Measurements from ENCODE around the gene SNED1.

The SNED1 gene

DNA sequence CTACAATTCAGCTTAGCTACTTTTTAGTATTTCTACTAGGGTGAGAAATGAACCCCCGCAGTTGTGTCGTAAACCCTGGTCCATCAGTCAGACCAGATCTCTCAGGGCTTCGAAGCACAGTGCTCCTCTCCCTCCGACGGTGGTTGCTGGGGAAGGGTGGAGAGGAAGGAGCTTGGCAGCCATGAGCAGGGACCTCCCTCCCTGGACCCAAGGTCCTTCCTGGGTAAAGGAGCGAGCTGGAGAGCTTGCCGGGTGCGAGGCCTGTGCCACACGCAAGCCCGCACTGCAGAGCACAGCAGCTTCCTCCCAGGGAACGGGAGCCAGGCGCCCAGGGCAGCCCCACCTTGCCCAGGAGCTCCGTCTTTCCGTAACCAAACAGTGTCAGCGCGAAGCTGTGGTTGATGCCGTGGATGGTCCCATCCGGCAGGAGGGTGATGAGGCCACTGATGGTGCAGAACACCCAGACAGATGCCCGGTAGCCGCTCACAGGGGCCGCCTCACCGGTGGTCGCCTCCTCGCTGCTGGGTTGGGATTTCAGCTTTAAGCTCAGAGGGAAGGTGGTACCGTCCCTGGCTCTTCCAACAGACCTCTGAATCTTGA lies 138.3 kb downstream of the SNED1 start:
- H3K9ac ChIP-seq (ENCODE audit: low read length) = no peak overlapping the region
- H3K79me1 ChIP-seq (ENCODE audit: low read length) = no peaks in the 10 kb centered on the region
- H3K56ac ChIP-seq (ENCODE audit: low read length) = no peak overlapping the region
- H3K27ac ChIP-seq (ENCODE audit: low read depth, low read length) = no peak overlapping the region
- no peak overlapping the region for H4K8ac ChIP-seq (ENCODE audit: low read depth, low read length)
- no peak overlapping the region for H2BK120ac ChIP-seq (ENCODE audit: low read depth, low read length)
- H3K4me1 ChIP-seq (ENCODE audit: control insufficient read depth, low read depth, low read length) = no peaks in the 10 kb centered on the region
- H3K27me3 ChIP-seq (ENCODE audit: insufficient read depth, low read length, poor library complexity) = no peaks in the 10 kb centered on the region
- peaks cover 3% of the 10 kb centered on the region for H3K36me3 ChIP-seq (ENCODE audit: control insufficient read depth, insufficient read depth, low read length)
- no peak for DNase-seq
- H3K23ac ChIP-seq (ENCODE audit: low read length) = no peak overlapping the region
- no peak overlapping the region for H2AK5ac ChIP-seq (ENCODE audit: low read length)
- H2BK15ac ChIP-seq (replicated peaks; ENCODE audit: low read depth) = no peak overlapping the region
- no peak overlapping the region for H2BK5ac ChIP-seq (ENCODE audit: low read length)
- no peak overlapping the region for H3K4me2 ChIP-seq (ENCODE audit: low read length)
- no peak overlapping the region for H3K18ac ChIP-seq (ENCODE audit: low read length)
- H3K4me3 ChIP-seq (ENCODE audit: low read length) = no peak overlapping the region
- WGBS (ENCODE audit: extremely low coverage, insufficient coverage, low lambda C conversion rate) = no CpG with 5 or more reads among the region's 25 CpGs
- no peak overlapping the region for H3K4ac ChIP-seq (ENCODE audit: low read depth, low read length)
- no peak overlapping the region for H4K5ac ChIP-seq (ENCODE audit: low read length)
- no peaks in the 10 kb centered on the region for H3K79me2 ChIP-seq (ENCODE audit: control insufficient read depth, insufficient read depth, low read length)

DNA sequence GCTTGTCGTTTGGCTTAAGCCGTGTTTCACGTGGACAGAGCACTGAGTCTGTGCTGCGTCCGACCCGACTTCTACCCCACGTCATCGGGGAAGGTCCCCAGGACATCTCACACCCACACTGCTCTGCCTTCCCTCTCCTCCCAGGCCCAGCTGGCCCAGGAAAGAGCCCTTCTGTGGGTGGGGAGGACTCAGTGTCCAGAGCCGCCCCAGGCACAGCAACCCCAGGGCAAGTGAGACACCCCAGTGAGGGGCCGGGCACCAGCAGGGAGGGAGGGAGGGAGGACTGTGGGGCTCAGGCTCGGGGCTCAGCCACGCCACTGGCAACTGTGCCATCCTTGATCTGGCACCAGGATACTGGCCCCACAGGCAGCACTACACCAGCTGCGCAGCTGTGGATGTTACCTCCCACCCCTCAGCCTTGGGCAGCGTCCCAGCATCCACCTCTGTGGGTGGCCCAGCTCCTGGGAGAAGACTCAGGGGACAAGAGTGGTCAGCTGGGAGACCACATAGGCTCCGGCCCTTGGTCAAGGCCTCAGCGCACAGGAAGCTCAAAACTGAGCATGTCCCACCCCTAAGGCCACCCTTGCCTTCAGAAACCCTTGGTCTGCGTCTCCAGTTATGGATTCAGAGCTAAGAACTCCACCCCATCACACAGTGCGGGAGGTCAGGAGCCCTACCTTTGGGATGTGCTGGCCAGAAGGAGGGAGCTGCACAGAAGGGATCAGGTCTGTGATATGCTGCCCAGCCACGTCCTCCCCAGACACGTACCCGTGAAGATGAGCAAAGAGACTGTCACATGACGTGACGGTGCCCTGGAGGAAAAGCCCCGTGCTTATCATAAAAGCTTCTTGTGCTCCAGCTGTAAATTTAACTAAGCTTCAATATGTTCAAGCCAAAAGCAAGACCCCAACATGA lies 139.1 kb downstream of the SNED1 start:
- Histone ChIP-seq H2BK120ac (ENCODE audit: low read depth, low read length) (no peak overlapping the region), H3K27ac (ENCODE audit: low read depth, low read length) (no peak overlapping the region), H3K23ac (ENCODE audit: low read length) (no peak overlapping the region), H3K56ac (ENCODE audit: low read length) (no peak overlapping the region), H2AK5ac (ENCODE audit: low read length) (no peak overlapping the region), H4K5ac (ENCODE audit: low read length) (no peak overlapping the region), H3K4me3 (ENCODE audit: low read length) (no peak overlapping the region), H3K4me1 (ENCODE audit: control insufficient read depth, low read depth, low read length) (no peaks in the 10 kb centered on the region), H3K27me3 (ENCODE audit: insufficient read depth, low read length, poor library complexity) (no peaks in the 10 kb centered on the region), H4K8ac (ENCODE audit: low read depth, low read length) (no peak overlapping the region), H3K79me2 (ENCODE audit: control insufficient read depth, insufficient read depth, low read length) (no peaks in the 10 kb centered on the region), H3K18ac (ENCODE audit: low read length) (no peak overlapping the region), H3K9ac (ENCODE audit: low read length) (no peak overlapping the region), H3K36me3 (ENCODE audit: control insufficient read depth, insufficient read depth, low read length) (peaks cover 3% of the 10 kb centered on the region), H3K79me1 (ENCODE audit: low read length) (peaks cover 1% of the 10 kb centered on the region), H3K4me2 (ENCODE audit: low read length) (no peak overlapping the region), H2BK5ac (ENCODE audit: low read length) (no peak overlapping the region), H3K4ac (ENCODE audit: low read depth, low read length) (no peak overlapping the region), H2BK15ac (replicated peaks; ENCODE audit: low read depth) (no peak overlapping the region)
- WGBS (ENCODE audit: extremely low coverage, insufficient coverage, low lambda C conversion rate) = no CpG with 5 or more reads among the region's 24 CpGs
- no peak for DNase-seq

DNA sequence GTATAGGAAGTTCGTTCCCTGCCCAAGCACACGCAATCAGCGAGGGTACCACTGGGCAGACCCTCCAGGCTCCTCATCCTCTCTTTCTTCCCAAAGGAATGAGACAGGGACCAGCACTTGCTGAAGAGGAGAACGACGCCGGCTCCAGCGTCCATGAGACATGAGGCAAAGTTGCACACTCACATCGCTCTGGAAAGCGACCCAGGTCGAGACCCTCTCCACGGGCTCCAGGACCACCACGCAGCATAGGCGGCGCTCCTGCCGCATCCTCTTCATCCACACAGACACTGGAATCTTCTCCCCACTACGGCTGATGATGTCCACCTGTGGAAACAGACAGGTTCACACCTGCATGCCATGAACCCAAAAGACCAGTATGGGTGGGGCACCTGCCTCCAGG lies 140.1 kb downstream of the SNED1 start:
- Histone ChIP-seq H2AK5ac (ENCODE audit: low read length) (no peak overlapping the region), H3K4me2 (ENCODE audit: low read length) (no peak overlapping the region), H2BK15ac (replicated peaks; ENCODE audit: low read depth) (no peak overlapping the region), H3K4ac (ENCODE audit: low read depth, low read length) (no peak overlapping the region), H3K4me1 (ENCODE audit: control insufficient read depth, low read depth, low read length) (no peaks in the 10 kb centered on the region), H3K27me3 (ENCODE audit: insufficient read depth, low read length, poor library complexity) (no peaks in the 10 kb centered on the region), H3K79me2 (ENCODE audit: control insufficient read depth, insufficient read depth, low read length) (no peaks in the 10 kb centered on the region), H2BK120ac (ENCODE audit: low read depth, low read length) (no peak overlapping the region), H3K36me3 (ENCODE audit: control insufficient read depth, insufficient read depth, low read length) (peaks cover 3% of the 10 kb centered on the region), H3K27ac (ENCODE audit: low read depth, low read length) (no peak overlapping the region), H3K18ac (ENCODE audit: low read length) (no peak overlapping the region), H3K4me3 (ENCODE audit: low read length) (no peak overlapping the region), H3K79me1 (ENCODE audit: low read length) (peaks cover 1% of the 10 kb centered on the region), H3K56ac (ENCODE audit: low read length) (no peak overlapping the region), H3K9ac (ENCODE audit: low read length) (no peak overlapping the region), H4K8ac (ENCODE audit: low read depth, low read length) (no peak overlapping the region), H4K5ac (ENCODE audit: low read length) (no peak overlapping the region), H3K23ac (ENCODE audit: low read length) (no peak overlapping the region), H2BK5ac (ENCODE audit: low read length) (no peak overlapping the region)
- no CpG with 5 or more reads among the region's 16 CpGs for WGBS (ENCODE audit: extremely low coverage, insufficient coverage, low lambda C conversion rate)
- DNase-seq = no peak

DNA sequence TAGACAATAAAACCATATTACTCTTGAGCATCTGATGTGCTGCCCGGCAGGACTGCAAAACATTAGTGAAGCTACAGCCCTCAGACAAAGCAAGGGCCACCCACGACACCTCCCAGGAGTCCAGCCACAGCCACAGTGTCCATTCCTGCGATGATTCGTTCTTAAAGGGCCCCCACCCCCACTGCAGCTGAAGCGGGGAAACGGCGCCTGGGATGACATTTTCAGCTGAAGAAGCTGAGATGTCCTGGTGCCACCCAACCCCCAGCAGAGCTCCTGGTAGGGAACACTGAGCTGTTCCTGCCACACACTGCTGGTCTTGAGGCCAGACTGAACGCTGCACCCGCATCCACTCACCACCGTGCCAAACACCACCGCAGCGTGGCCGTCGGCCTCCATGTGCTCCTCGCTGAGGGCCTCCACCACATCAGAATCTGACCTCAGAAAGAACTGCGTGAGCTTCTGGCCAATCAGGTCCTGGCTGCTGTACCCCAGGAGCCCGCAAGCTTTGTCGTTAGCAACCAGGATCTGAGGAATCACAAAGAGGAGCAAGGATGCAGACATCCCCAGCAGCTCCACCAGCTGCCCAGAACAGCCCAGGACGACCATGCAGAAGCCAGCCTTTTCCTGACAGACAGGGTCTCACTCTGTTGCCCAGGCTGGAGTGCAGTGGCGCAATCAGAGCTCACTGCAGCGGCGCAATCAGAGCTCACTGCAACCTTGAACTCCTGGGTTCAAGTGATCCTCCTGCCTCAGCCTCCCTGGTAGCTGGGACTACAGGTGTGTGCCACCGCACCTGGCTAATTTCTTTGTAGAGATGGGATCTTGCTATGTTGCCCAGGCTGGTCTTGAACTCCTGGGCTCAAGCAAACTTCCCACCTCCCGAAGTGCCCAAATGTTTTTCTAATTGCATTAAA lies 141.4 kb downstream of the SNED1 start:
- Histone ChIP-seq H2BK5ac (ENCODE audit: low read length) (no peak overlapping the region), H3K4ac (ENCODE audit: low read depth, low read length) (no peak overlapping the region), H3K27me3 (ENCODE audit: insufficient read depth, low read length, poor library complexity) (no peaks in the 10 kb centered on the region), H2AK5ac (ENCODE audit: low read length) (no peak overlapping the region), H3K27ac (ENCODE audit: low read depth, low read length) (no peak overlapping the region), H3K9ac (ENCODE audit: low read length) (no peak overlapping the region), H3K79me1 (ENCODE audit: low read length) (peaks cover 5% of the 10 kb centered on the region), H4K5ac (ENCODE audit: low read length) (no peak overlapping the region), H2BK15ac (replicated peaks; ENCODE audit: low read depth) (no peak overlapping the region), H3K56ac (ENCODE audit: low read length) (no peak overlapping the region), H3K23ac (ENCODE audit: low read length) (no peak overlapping the region), H3K4me2 (ENCODE audit: low read length) (no peak overlapping the region), H3K4me3 (ENCODE audit: low read length) (no peak overlapping the region), H4K8ac (ENCODE audit: low read depth, low read length) (no peak overlapping the region), H3K18ac (ENCODE audit: low read length) (no peak overlapping the region), H3K79me2 (ENCODE audit: control insufficient read depth, insufficient read depth, low read length) (no peaks in the 10 kb centered on the region), H3K4me1 (ENCODE audit: control insufficient read depth, low read depth, low read length) (no peaks in the 10 kb centered on the region), H2BK120ac (ENCODE audit: low read depth, low read length) (no peak overlapping the region), H3K36me3 (ENCODE audit: control insufficient read depth, insufficient read depth, low read length) (peaks cover 3% of the 10 kb centered on the region)
- no CpG with 5 or more reads among the region's 24 CpGs for WGBS (ENCODE audit: extremely low coverage, insufficient coverage, low lambda C conversion rate)
- DNase-seq = no peak

DNA sequence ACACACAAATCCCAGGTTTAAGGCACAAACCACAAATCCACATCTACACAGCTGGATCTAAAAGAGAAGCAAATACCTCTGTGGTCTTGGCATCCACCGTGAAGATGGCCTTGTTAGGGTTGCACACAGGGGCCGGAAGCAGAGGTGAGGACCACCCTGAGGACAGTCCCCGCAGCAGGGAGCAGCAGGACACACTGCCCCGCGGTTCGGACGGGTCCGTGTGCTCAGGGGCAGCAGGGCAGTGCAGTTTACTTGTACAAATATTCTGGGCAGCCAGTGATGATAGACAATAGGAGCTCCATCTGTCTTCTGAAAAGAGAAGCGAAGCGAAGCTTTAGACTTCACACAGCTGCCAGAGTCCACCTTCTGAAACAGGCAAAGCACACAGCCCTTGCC lies 142.0 kb downstream of the SNED1 start:
- Histone ChIP-seq H2BK5ac (ENCODE audit: low read length) (no peak overlapping the region), H3K79me1 (ENCODE audit: low read length) (peaks cover 5% of the 10 kb centered on the region), H3K4me2 (ENCODE audit: low read length) (no peak overlapping the region), H3K4me1 (ENCODE audit: control insufficient read depth, low read depth, low read length) (no peaks in the 10 kb centered on the region), H4K8ac (ENCODE audit: low read depth, low read length) (no peak overlapping the region), H3K4me3 (ENCODE audit: low read length) (no peak overlapping the region), H2BK120ac (ENCODE audit: low read depth, low read length) (no peak overlapping the region), H3K23ac (ENCODE audit: low read length) (no peak overlapping the region), H3K4ac (ENCODE audit: low read depth, low read length) (no peak overlapping the region), H3K9ac (ENCODE audit: low read length) (no peak overlapping the region), H2BK15ac (replicated peaks; ENCODE audit: low read depth) (no peak overlapping the region), H3K27ac (ENCODE audit: low read depth, low read length) (no peak overlapping the region), H3K56ac (ENCODE audit: low read length) (no peak overlapping the region), H3K79me2 (ENCODE audit: control insufficient read depth, insufficient read depth, low read length) (no peaks in the 10 kb centered on the region), H4K5ac (ENCODE audit: low read length) (no peak overlapping the region), H3K27me3 (ENCODE audit: insufficient read depth, low read length, poor library complexity) (no peaks in the 10 kb centered on the region), H2AK5ac (ENCODE audit: low read length) (no peak overlapping the region), H3K18ac (ENCODE audit: low read length) (no peak overlapping the region), H3K36me3 (ENCODE audit: control insufficient read depth, insufficient read depth, low read length) (peaks cover 1% of the 10 kb centered on the region)
- DNase-seq = no peak
- WGBS (ENCODE audit: extremely low coverage, insufficient coverage, low lambda C conversion rate) = no CpG with 5 or more reads among the region's 10 CpGs
